ENCODE measurements around the gene ZNF25. TPM values are rescaled to one million over a fixed set of nuclear protein-coding genes. Genes with fewer than 3 reads are reported as not detected.
"Not testable (repeated sequence)": the region's sequence is repeated elsewhere in the genome, so short reads cannot be mapped to it uniquely, and the experiment has no call there.

ZNF25 gene
- total RNA-seq, 1 donor from 2014 or later: 18.6 TPM

- H3K27ac Mint-ChIP-seq (ENCODE audit: unreplicated experiment): no peak overlapping the region
- peaks cover 19% of the 10 kb centered on the region for H3K4me1 Mint-ChIP-seq (ENCODE audit: low read depth)
- no peak for TF ChIP-seq CTCF (IDR thresholded peaks at IDR 0.05)
- H3K9me3 Mint-ChIP-seq (ENCODE audit: low read depth): no peaks in the 10 kb centered on the region
- no peaks in the 10 kb centered on the region for H3K36me3 Mint-ChIP-seq (ENCODE audit: low read depth)
- DNase-seq (ENCODE audit: low spot score): no peak
- H3K4me3 Mint-ChIP-seq (ENCODE audit: unreplicated experiment): no peak overlapping the region
- peaks cover 6% of the 10 kb centered on the region for H3K27me3 Mint-ChIP-seq (ENCODE audit: low read depth)
Measured at GRCh38 chr10:38007991-38008390, 31.5 kb upstream of the ZNF25 start.

- TF ChIP-seq CTCF (IDR thresholded peaks at IDR 0.05): no peak
- H3K9me3 Mint-ChIP-seq (ENCODE audit: low read depth): no peaks in the 10 kb centered on the region
- no peak overlapping the region for H3K27ac Mint-ChIP-seq (ENCODE audit: unreplicated experiment)
- no peak overlapping the region for H3K4me3 Mint-ChIP-seq (ENCODE audit: unreplicated experiment)
- no peaks in the 10 kb centered on the region for H3K36me3 Mint-ChIP-seq (ENCODE audit: low read depth)
- H3K27me3 Mint-ChIP-seq (ENCODE audit: low read depth): peaks cover 6% of the 10 kb centered on the region
- no peak for DNase-seq (ENCODE audit: low spot score)
- peaks cover 19% of the 10 kb centered on the region for H3K4me1 Mint-ChIP-seq (ENCODE audit: low read depth)
Measured at GRCh38 chr10:38007551-38007950, 31.1 kb upstream of the ZNF25 start.

GRCh38 chr10:38003588-38003987 is 27.1 kb upstream of the ZNF25 start:
- H3K4me3 Mint-ChIP-seq (ENCODE audit: unreplicated experiment): no peak overlapping the region
- H3K36me3 Mint-ChIP-seq (ENCODE audit: low read depth): no peaks in the 10 kb centered on the region
- no peak overlapping the region for H3K27ac Mint-ChIP-seq (ENCODE audit: unreplicated experiment)
- no peak for TF ChIP-seq CTCF (IDR thresholded peaks at IDR 0.05)
- DNase-seq (ENCODE audit: low spot score): no peak
- peaks cover 6% of the 10 kb centered on the region for H3K27me3 Mint-ChIP-seq (ENCODE audit: low read depth)
- H3K4me1 Mint-ChIP-seq (ENCODE audit: low read depth): no peaks in the 10 kb centered on the region
- H3K9me3 Mint-ChIP-seq (ENCODE audit: low read depth): peaks cover 3% of the 10 kb centered on the region

GRCh38 chr10:38003026-38003425 is 26.6 kb upstream of the ZNF25 start:
- no peak for DNase-seq (ENCODE audit: low spot score)
- H3K27ac Mint-ChIP-seq (ENCODE audit: unreplicated experiment): no peak overlapping the region
- no peak overlapping the region for H3K4me3 Mint-ChIP-seq (ENCODE audit: unreplicated experiment)
- no peaks in the 10 kb centered on the region for H3K36me3 Mint-ChIP-seq (ENCODE audit: low read depth)
- H3K9me3 Mint-ChIP-seq (ENCODE audit: low read depth): peaks cover 3% of the 10 kb centered on the region
- no peak for TF ChIP-seq CTCF (IDR thresholded peaks at IDR 0.05)
- H3K27me3 Mint-ChIP-seq (ENCODE audit: low read depth): peaks cover 6% of the 10 kb centered on the region
- H3K4me1 Mint-ChIP-seq (ENCODE audit: low read depth): no peaks in the 10 kb centered on the region

GRCh38 chr10:38000474-38000873 is 24.0 kb upstream of the ZNF25 start:
- H3K36me3 Mint-ChIP-seq (ENCODE audit: low read depth); H3K4me1 Mint-ChIP-seq (ENCODE audit: low read depth); H3K27ac Mint-ChIP-seq (ENCODE audit: unreplicated experiment); H3K4me3 Mint-ChIP-seq (ENCODE audit: unreplicated experiment); DNase-seq (ENCODE audit: low spot score); H3K27me3 Mint-ChIP-seq (ENCODE audit: low read depth); H3K9me3 Mint-ChIP-seq (ENCODE audit: low read depth): not testable (repeated sequence)

GRCh38 chr10:37998920-37999319 is 22.5 kb upstream of the ZNF25 start:
- not testable (repeated sequence) for H3K36me3 Mint-ChIP-seq (ENCODE audit: low read depth); H3K27me3 Mint-ChIP-seq (ENCODE audit: low read depth); H3K9me3 Mint-ChIP-seq (ENCODE audit: low read depth); H3K4me1 Mint-ChIP-seq (ENCODE audit: low read depth); H3K27ac Mint-ChIP-seq (ENCODE audit: unreplicated experiment); DNase-seq (ENCODE audit: low spot score); H3K4me3 Mint-ChIP-seq (ENCODE audit: unreplicated experiment)
